IMR-90 (cell line): Measurements from ENCODE around the gene SKP1. TPM values are rescaled to one million over a fixed set of nuclear protein-coding genes. Genes with fewer than 3 reads are reported as not detected.

Source experiments
- ATAC-seq: fragments of 200-7000 bp; cut with Tn5 transposase; 2 replicates; pipeline ENCODE4 v1.9.1; 2020; ENCODE audit warnings: low read depth, mild to moderate bottlenecking, moderate library complexity
- BruUV-seq: library from RNA; stranded (reverse); fragments of 400-500 nt; replicated peaks from 2 replicates; lab custom pipeline; 2021; lab: Mats Ljungman, UMichigan
- CTCF ChIA-PET: fragments of 300-600 bp; formaldehyde crosslinking; extraction: SDS; loops from one replicate; lab custom pipeline; 2021; ENCODE audit warnings: antibody characterized with exemption; lab: Yijun Ruan, JAX
- POLR2A ChIA-PET: fragments of 300-600 bp; sonication (Branson Sonifier 250); formaldehyde crosslinking; loops from one replicate; lab custom pipeline; 2022; ENCODE audit warnings: antibody characterized with exemption; ENCODE audit not compliant: unreplicated experiment; lab: Charles Lee
- DNase-seq: peaks from one replicate; pipeline ENCODE4 v3.0.0; 2013
- H2AFZ ChIP-seq: replicated peaks from 2 replicates; pipeline ENCODE3; 2013; ENCODE audit warnings: low read length, mild to moderate bottlenecking; ENCODE audit not compliant: poor library complexity
- H2AK5ac ChIP-seq: 2 replicates; pipeline ENCODE4 v1.6.1; 2013; ENCODE audit warnings: low read depth, low read length, inconsistent platforms
- H2AK9ac ChIP-seq: replicated peaks from 2 replicates; pipeline ENCODE3; 2013; ENCODE audit warnings: mild to moderate bottlenecking, low read depth, low read length, moderate library complexity; ENCODE audit not compliant: poor library complexity
- H2BK120ac ChIP-seq: 2 replicates; pipeline ENCODE4 v1.6.1; 2013; ENCODE audit warnings: low read depth, low read length, inconsistent platforms
- H2BK15ac ChIP-seq: 3 replicates; pipeline ENCODE4 v1.6.1; 2013; ENCODE audit warnings: low read depth, low read length, inconsistent platforms
- H2BK20ac ChIP-seq: 2 replicates; pipeline ENCODE4 v1.6.1; 2013; ENCODE audit warnings: low read depth, mild to moderate bottlenecking, inconsistent platforms, low read length, moderate library complexity
- H2BK5ac ChIP-seq: 2 replicates; pipeline ENCODE4 v1.6.1; 2013; ENCODE audit warnings: mild to moderate bottlenecking, low read depth, low read length, inconsistent platforms; ENCODE audit not compliant: poor library complexity, severe bottlenecking
- H3K14ac ChIP-seq: replicated peaks from 2 replicates; pipeline ENCODE4 v1.6.1; 2013; ENCODE audit warnings: low read depth, low read length, inconsistent platforms
- H3K18ac ChIP-seq: 2 replicates; pipeline ENCODE4 v1.6.1; 2013; ENCODE audit warnings: low read depth, low read length, control low read depth
- H3K23ac ChIP-seq: 2 replicates; pipeline ENCODE4 v1.6.1; 2013; ENCODE audit warnings: low read depth, low read length, inconsistent platforms
- H3K27ac ChIP-seq: 2 replicates; pipeline ENCODE4 v1.5.1; 2013; ENCODE audit warnings: mild to moderate bottlenecking, control low read depth, low read length; ENCODE audit not compliant: insufficient read depth
- H3K27me3 ChIP-seq: 2 replicates; pipeline ENCODE4 v1.6.1; 2013; ENCODE audit warnings: low read length; ENCODE audit not compliant: control insufficient read depth, insufficient read depth
- H3K36me3 ChIP-seq: 2 replicates; pipeline ENCODE4 v1.6.1; 2013; ENCODE audit warnings: low read length, mixed read lengths; ENCODE audit not compliant: control insufficient read depth, insufficient read depth
- H3K4ac ChIP-seq: 2 replicates; pipeline ENCODE4 v1.6.1; 2013; ENCODE audit warnings: low read depth, low read length, inconsistent platforms
- H3K4me1 ChIP-seq: 2 replicates; pipeline ENCODE4 v1.6.1; 2013; ENCODE audit warnings: low read length, mixed read lengths; ENCODE audit not compliant: control insufficient read depth, insufficient read depth
- H3K4me2 ChIP-seq: 2 replicates; pipeline ENCODE4 v1.6.1; 2013; ENCODE audit warnings: low read depth, mild to moderate bottlenecking, control low read depth, low read length, moderate library complexity
- H3K4me3 ChIP-seq: 2 replicates; pipeline ENCODE4 v1.5.1; 2013; ENCODE audit warnings: low read depth, mild to moderate bottlenecking, control low read depth, low read length, moderate library complexity; ENCODE audit not compliant: insufficient read depth
- H3K56ac ChIP-seq: 2 replicates; pipeline ENCODE4 v1.6.1; 2013; ENCODE audit warnings: low read length, inconsistent platforms; ENCODE audit not compliant: insufficient read depth; ENCODE audit errors: extremely low read depth
- H3K79me1 ChIP-seq, 2 experiments: 2 replicates each; pipeline ENCODE4 v1.6.1; 2013; ENCODE audit warnings: low read length in 2 of 2, inconsistent platforms in 1 of 2, low read depth in 1 of 2
- H3K9ac ChIP-seq: 2 replicates; pipeline ENCODE4 v1.6.1; 2013; ENCODE audit warnings: low read depth, low read length, control low read depth
- H3K9me1 ChIP-seq: 2 replicates; pipeline ENCODE4 v1.6.1; 2013; ENCODE audit warnings: low read length, inconsistent platforms; ENCODE audit not compliant: insufficient read depth
- H3K9me3 ChIP-seq: 2 replicates; pipeline ENCODE4 v1.6.1; 2013; ENCODE audit warnings: low read length; ENCODE audit not compliant: control insufficient read depth, insufficient read depth
- H4K20me1 ChIP-seq: 2 replicates; pipeline ENCODE4 v1.6.1; 2013; ENCODE audit warnings: low read length, inconsistent platforms; ENCODE audit not compliant: insufficient read depth
- H4K5ac ChIP-seq: 2 replicates; pipeline ENCODE4 v1.6.1; 2013; ENCODE audit warnings: mild to moderate bottlenecking, low read depth, low read length, control low read depth
- H4K8ac ChIP-seq, 2 experiments: 2 replicates each; pipeline ENCODE4 v1.6.1; 2013; ENCODE audit warnings: low read depth in 2 of 2, low read length in 2 of 2, control low read depth in 1 of 2, inconsistent platforms in 1 of 2
- H4K91ac ChIP-seq: 2 replicates; pipeline ENCODE4 v1.6.1; 2013; ENCODE audit warnings: low read depth, low read length, inconsistent platforms; ENCODE audit not compliant: insufficient read depth
- BHLHE40 ChIP-seq: fragments of 150-350 bp; IDR thresholded peaks from 2 replicates; pipeline ENCODE4 v1.6.1; 2016; ENCODE audit warnings: mild to moderate bottlenecking, low read depth, low read length
- CEBPB ChIP-seq: IDR thresholded peaks from 2 replicates; pipeline ENCODE4 v1.6.1; 2012; ENCODE audit warnings: low read depth, low read length, improper control_type of control experiment
- CHD1 ChIP-seq: IDR thresholded peaks from 2 replicates; pipeline ENCODE4 v1.6.1; 2012; ENCODE audit warnings: low read depth, low read length, improper control_type of control experiment
- CTCF ChIP-seq: conservative IDR thresholded peaks from 2 replicates; pipeline ENCODE4 v1.5.1; 2012; ENCODE audit warnings: mild to moderate bottlenecking, low read depth, low read length, improper control_type of control experiment
- ELK1 ChIP-seq: fragments of 150-350 bp; IDR thresholded peaks from 2 replicates; pipeline ENCODE4 v1.6.1; 2016; ENCODE audit warnings: low read depth, mild to moderate bottlenecking, low read length, moderate library complexity, borderline replicate concordance
- FOS ChIP-seq: fragments of 150-350 bp; IDR thresholded peaks from 2 replicates; pipeline ENCODE4 v1.6.1; 2016; ENCODE audit warnings: low read depth, low read length
- MAFK ChIP-seq: IDR thresholded peaks from 2 replicates; pipeline ENCODE4 v1.6.1; 2012; ENCODE audit warnings: low read depth, low read length, improper control_type of control experiment
- MAZ ChIP-seq: IDR thresholded peaks from 2 replicates; pipeline ENCODE4 v1.6.1; 2012; ENCODE audit warnings: low read depth, mild to moderate bottlenecking, low read length, improper control_type of control experiment, moderate library complexity, borderline replicate concordance
- MXI1 ChIP-seq: IDR thresholded peaks from 2 replicates; pipeline ENCODE4 v1.6.1; 2012; ENCODE audit warnings: low read depth, mild to moderate bottlenecking, low read length, moderate library complexity, borderline replicate concordance
- NFE2L2 ChIP-seq: fragments of 150-350 bp; IDR thresholded peaks from 2 replicates; pipeline ENCODE4 v1.6.1; 2016; ENCODE audit warnings: low read depth, mild to moderate bottlenecking, low read length
- POLR2A ChIP-seq: IDR thresholded peaks from 2 replicates; pipeline ENCODE4 v1.6.1; 2012; ENCODE audit warnings: mild to moderate bottlenecking, low read depth, low read length
- RAD21 ChIP-seq: IDR thresholded peaks from 2 replicates; pipeline ENCODE4 v1.6.1; 2012; ENCODE audit warnings: low read length, improper control_type of control experiment
- RCOR1 ChIP-seq: IDR thresholded peaks from 2 replicates; pipeline ENCODE4 v1.6.1; 2012; ENCODE audit warnings: mild to moderate bottlenecking, low read length, improper control_type of control experiment; ENCODE audit not compliant: insufficient replicate concordance
- RFX5 ChIP-seq: IDR thresholded peaks from 2 replicates; pipeline ENCODE4 v1.8.0; 2012; ENCODE audit warnings: low read depth, mild to moderate bottlenecking, low read length, moderate library complexity
- SMC3 ChIP-seq: fragments of 150-350 bp; IDR thresholded peaks from 2 replicates; pipeline ENCODE4 v1.6.1; 2016; ENCODE audit warnings: low read depth, mild to moderate bottlenecking, antibody characterized with exemption, low read length, moderate library complexity
- USF2 ChIP-seq: fragments of 150-350 bp; IDR thresholded peaks from 2 replicates; pipeline ENCODE4 v1.6.1; 2017; ENCODE audit warnings: mild to moderate bottlenecking, antibody characterized with exemption, low read length, low read depth
- WGBS, 2 experiments: methylation state at CpG; one replicate each; pipeline versions ENCODE4 v1.1.5 to v1.1.7; 2013; ENCODE audit warnings: missing lambda C conversion rate in 2 of 2; ENCODE audit not compliant: insufficient read length in 1 of 2; ENCODE audit errors: extremely low coverage in 2 of 2; 5-methylcytosine and 5-hydroxymethylcytosine counted together
- dilution Hi-C: fragments of 300-500 bp; cut with HindIII; formaldehyde crosslinking; loops from one replicate; pipeline ENCODE4 v1.14.3; 2018; ENCODE audit warnings: low sequenced_read_pairs; ENCODE audit not compliant: unreplicated experiment
- in situ Hi-C: fragments of 300-500 bp; cut with MboI; formaldehyde crosslinking; loops from 3 replicates; pipeline ENCODE4 v1.14.3; 2019; ENCODE audit warnings: low sequenced_read_pairs, inconsistent platforms, mixed read lengths
- intact Hi-C: fragments of 100-400 bp; cut with micrococcal nuclease; formaldehyde crosslinking; loops from 2 replicates; pipeline ENCODE4 v1.10.0; 2022
- polyA plus RNA-seq, 3 experiments: library from polyadenylated mRNA; depleted of rRNA; stranded (reverse); fragments of >200 nt; gene quantifications; 2 replicates each; pipeline ENCODE4 v1.2.3, GENCODE V29; 2012; ENCODE audit warnings: low replicate concordance in 1 of 3
- total RNA-seq: library from RNA; depleted of rRNA; stranded (reverse); fragments of >200 nt; gene quantifications from 2 replicates; pipeline ENCODE4 v1.2.3, GENCODE V29; 2012

The SKP1 gene
- total and polyA plus RNA-seq, 2 of the 4 experiments (the other 2 are of a cell fraction) = 206 to 618 TPM

- Histone ChIP-seq H3K79me1 (peaks cover 17 to 41% of the 10 kb centered on the region in 2 experiments), H2AFZ (no peak overlapping the region), H2BK5ac (no peak overlapping the region), H3K56ac (no peak overlapping the region), H3K36me3 (peaks cover 32% of the 10 kb centered on the region), H4K91ac (no peak overlapping the region), H3K9me1 (0 out of 2 replicates have a peak, but pooled peaks cover 3% of the 10 kb centered on the region), H3K4me2 (no peak overlapping the region), H4K5ac (no peak overlapping the region), H3K18ac (no peak overlapping the region), H3K4ac (no peak overlapping the region), H2BK120ac (no peak overlapping the region), H3K4me1 (peaks cover 2% of the 10 kb centered on the region; the same call in 1 of the 2 replicates), H3K23ac (no peak overlapping the region), H2BK15ac (no peak overlapping the region), H2AK5ac (no peak overlapping the region), H3K14ac (no peak overlapping the region), H3K9ac (no peak overlapping the region), H4K20me1 (peaks cover 60% of the 10 kb centered on the region), H3K27ac (no peak overlapping the region), H3K9me3 (no peaks in the 10 kb centered on the region), H3K4me3 (no peak overlapping the region), H4K8ac (no peak overlapping the region), H2BK20ac (no peak overlapping the region), H2AK9ac (no peak overlapping the region), H3K27me3 (no peaks in the 10 kb centered on the region)
- POLR2A ChIA-PET = no interaction called here
- 85% methylated on average over 4 of the region's 4 CpGs; no CpG with 5 or more reads in 1 of the 2 experiments for WGBS, 2 experiments
- intact Hi-C loops (no loop called here), in situ Hi-C loops (no loop called here), dilution Hi-C loops (no loop called here)
- ATAC-seq (no peak), DNase-seq (no peak)
- TF ChIP-seq CHD1 (no peak), ELK1 (no peak), NFE2L2 (no peak), RAD21 (no peak), RCOR1 (no peak), FOS (no peak), BHLHE40 (no peak), CEBPB (no peak), MAZ (no peak), CTCF (no peak), RFX5 (no peak), USF2 (no peak), SMC3 (no peak), MXI1 (no peak), MAFK (no peak), POLR2A (no peak)
- CTCF ChIA-PET = no interaction called here
- BruUV-seq = no TSS peak
Measured at GRCh38 chr5:134171972-134172371, 4.8 kb downstream of the SKP1 start.
